Fibroblast of lung (primary cell): ENCODE results near the gene MAP1B. TPM values are rescaled to one million over a fixed set of nuclear protein-coding genes. Genes with fewer than 3 reads are reported as not detected.

Experiments used
- DNase-seq, 2 donors: peaks; one replicate each; pipeline versions ENCODE4 v3.0.0 to v3.0.0-alpha.2; 2010; ENCODE audit warnings: low read depth in 2 of 2
- H2AFZ ChIP-seq: 2 replicates; pipeline ENCODE4 v1.5.1; 2012; ENCODE audit warnings: low read length, control low read depth, inconsistent platforms
- H3K27ac ChIP-seq: 2 replicates; pipeline ENCODE4 v1.5.1; 2011; ENCODE audit warnings: low read length, control low read depth; ENCODE audit not compliant: insufficient read depth
- H3K27me3 ChIP-seq: 2 replicates; pipeline ENCODE4 v1.5.1; 2011; ENCODE audit warnings: mild to moderate bottlenecking, low read length; ENCODE audit not compliant: control insufficient read depth, insufficient read depth
- H3K36me3 ChIP-seq: 2 replicates; pipeline ENCODE4 v1.5.1; 2011; ENCODE audit warnings: low read length; ENCODE audit not compliant: control insufficient read depth, insufficient read depth
- H3K4me1 ChIP-seq: 2 replicates; pipeline ENCODE4 v1.5.1; 2011; ENCODE audit warnings: low read length; ENCODE audit not compliant: control insufficient read depth, insufficient read depth; ENCODE audit errors: extremely low read depth
- H3K4me2 ChIP-seq: 2 replicates; pipeline ENCODE4 v1.5.1; 2011; ENCODE audit warnings: low read length, control low read depth; ENCODE audit not compliant: insufficient read depth; ENCODE audit errors: extremely low read depth
- H3K4me3 ChIP-seq, 4 experiments: fragments of 200-600 bp in 1 of 4; sonication (generic) in 1 of 4; replicated peaks in 1 of 4; 2 replicates each; pipeline ENCODE4 v1.5.1; 2011 to 2016; ENCODE audit warnings: low read length in 4 of 4, low read depth in 3 of 4, mild to moderate bottlenecking in 3 of 4, control low read depth in 2 of 4, inconsistent platforms in 1 of 4, mixed read lengths in 1 of 4; ENCODE audit not compliant: insufficient read depth in 1 of 4; ENCODE audit errors: control extremely low read depth in 1 of 4
- H3K79me2 ChIP-seq: 2 replicates; pipeline ENCODE4 v1.5.1; 2012; ENCODE audit warnings: mild to moderate bottlenecking, low read length, inconsistent platforms; ENCODE audit not compliant: control insufficient read depth, insufficient read depth
- H3K9ac ChIP-seq: 2 replicates; pipeline ENCODE4 v1.5.1; 2011; ENCODE audit warnings: mild to moderate bottlenecking, low read length, control low read depth; ENCODE audit not compliant: insufficient read depth
- H3K9me3 ChIP-seq: 2 replicates; pipeline ENCODE4 v1.5.1; 2012; ENCODE audit warnings: low read depth, low read length; ENCODE audit not compliant: control insufficient read depth, insufficient read depth
- H4K20me1 ChIP-seq: 2 replicates; pipeline ENCODE4 v1.5.1; 2011; ENCODE audit warnings: low read length; ENCODE audit not compliant: control insufficient read depth, insufficient read depth; ENCODE audit errors: extremely low read depth
- EZH2 ChIP-seq: IDR thresholded peaks from 2 replicates; pipeline ENCODE4 v1.5.1; 2012; ENCODE audit warnings: low read length, control low read depth, mild to moderate bottlenecking; ENCODE audit errors: missing control alignments
- polyA plus RNA-seq, 2 donors: library from polyadenylated mRNA; depleted of rRNA in 1 of 2; stranded (reverse) in 1 of 2; unstranded in 1 of 2; fragments of >200 nt; gene quantifications; 2 replicates each; pipeline ENCODE4 v1.2.1, GENCODE V29; 2011 to 2012; ENCODE audit warnings: missing spikeins in 1 of 2
- total RNA-seq: library from RNA; depleted of rRNA; stranded (reverse); fragments of >200 nt; gene quantifications from 2 replicates; pipeline ENCODE4 v1.2.1, GENCODE V29; 2014
- TF ChIP-seq, protein P1 (sequence below), 2 donors: IDR thresholded peaks in 1 of 2; conservative IDR thresholded peaks in 1 of 2; 1 replicate in 1 of 2; 2 replicates in 1 of 2; pipeline ENCODE4 v1.5.1; 2011 to 2012; ENCODE audit warnings: low read length in 2 of 2, control low read depth in 1 of 2, inconsistent platforms in 1 of 2, low read depth in 1 of 2, mild to moderate bottlenecking in 1 of 2

The MAP1B gene
- total and polyA plus RNA-seq, 2 donors (not counting 1 experiment from before 2014, with no cell fraction given): 83.4 to 109 TPM

DNA sequence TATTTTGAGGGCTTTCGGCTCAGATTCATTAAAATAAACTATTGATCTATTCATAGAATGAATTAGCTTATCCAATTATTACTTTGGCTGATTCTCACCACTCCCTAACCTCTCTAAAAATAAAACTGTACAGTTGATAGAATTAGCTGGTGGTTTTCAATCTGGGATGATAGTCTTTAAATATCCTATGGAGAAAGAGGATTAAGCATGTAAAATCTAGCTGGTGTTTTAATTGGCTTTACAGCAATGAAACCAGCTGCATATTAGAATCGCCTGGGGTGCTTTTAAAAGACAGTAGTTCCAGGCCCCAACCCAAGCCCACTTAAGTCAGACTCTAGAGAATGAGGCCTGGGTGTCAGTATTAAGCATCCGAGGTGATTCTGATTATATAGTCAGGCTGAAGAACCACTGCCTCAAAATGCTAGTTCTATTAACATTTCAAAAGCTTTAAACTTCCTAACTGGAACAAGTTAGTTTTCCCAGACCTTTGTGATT is 95.1 kb downstream of the MAP1B start:
- Histone ChIP-seq H3K27ac (no peak overlapping the region), H3K9ac (no peak overlapping the region), H3K36me3 (peaks cover 22% of the 10 kb centered on the region), H4K20me1 (no peaks in the 10 kb centered on the region), H3K4me1 (peaks cover 4% of the 10 kb centered on the region), H3K9me3 (no peaks in the 10 kb centered on the region), H3K4me2 (no peak overlapping the region), H3K27me3 (no peaks in the 10 kb centered on the region), H3K79me2 (no peaks in the 10 kb centered on the region), H2AFZ (no peak overlapping the region), H3K4me3 (no peak overlapping the region)
- no peak for DNase-seq
- no peak for TF ChIP-seq EZH2

DNA sequence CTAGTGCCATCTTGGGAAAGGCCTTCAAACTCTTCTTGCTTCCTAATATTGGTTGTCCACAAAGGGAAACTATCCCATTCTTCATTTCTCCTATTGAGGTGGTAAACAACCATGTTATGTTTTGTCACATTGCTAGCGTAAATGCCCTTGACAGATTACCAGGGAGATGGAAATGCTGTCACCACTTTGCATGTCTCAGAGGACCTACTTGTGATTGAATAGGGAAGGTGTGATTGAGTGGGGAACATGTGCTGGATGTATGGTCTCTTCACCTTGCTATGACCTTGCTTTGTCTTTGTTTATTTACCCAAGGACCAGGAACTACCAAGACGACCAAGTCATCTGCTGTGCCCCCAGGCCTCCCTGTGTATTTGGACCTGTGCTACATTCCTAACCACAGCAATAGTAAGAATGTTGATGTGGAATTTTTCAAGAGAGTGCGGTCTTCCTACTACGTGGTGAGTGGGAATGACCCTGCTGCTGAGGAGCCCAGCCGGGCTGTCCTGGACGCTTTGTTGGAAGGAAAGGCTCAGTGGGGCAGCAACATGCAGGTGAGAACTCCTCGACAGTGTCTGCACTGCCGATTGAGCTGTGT is 96.1 kb downstream of the MAP1B start:
- DNase-seq: peak in 1 of 2 donors; percentile 84
- H3K36me3 ChIP-seq: peaks cover 15% of the 10 kb centered on the region
- no peak for TF ChIP-seq EZH2
- TF ChIP-seq, protein P1, sequence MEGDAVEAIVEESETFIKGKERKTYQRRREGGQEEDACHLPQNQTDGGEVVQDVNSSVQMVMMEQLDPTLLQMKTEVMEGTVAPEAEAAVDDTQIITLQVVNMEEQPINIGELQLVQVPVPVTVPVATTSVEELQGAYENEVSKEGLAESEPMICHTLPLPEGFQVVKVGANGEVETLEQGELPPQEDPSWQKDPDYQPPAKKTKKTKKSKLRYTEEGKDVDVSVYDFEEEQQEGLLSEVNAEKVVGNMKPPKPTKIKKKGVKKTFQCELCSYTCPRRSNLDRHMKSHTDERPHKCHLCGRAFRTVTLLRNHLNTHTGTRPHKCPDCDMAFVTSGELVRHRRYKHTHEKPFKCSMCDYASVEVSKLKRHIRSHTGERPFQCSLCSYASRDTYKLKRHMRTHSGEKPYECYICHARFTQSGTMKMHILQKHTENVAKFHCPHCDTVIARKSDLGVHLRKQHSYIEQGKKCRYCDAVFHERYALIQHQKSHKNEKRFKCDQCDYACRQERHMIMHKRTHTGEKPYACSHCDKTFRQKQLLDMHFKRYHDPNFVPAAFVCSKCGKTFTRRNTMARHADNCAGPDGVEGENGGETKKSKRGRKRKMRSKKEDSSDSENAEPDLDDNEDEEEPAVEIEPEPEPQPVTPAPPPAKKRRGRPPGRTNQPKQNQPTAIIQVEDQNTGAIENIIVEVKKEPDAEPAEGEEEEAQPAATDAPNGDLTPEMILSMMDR (conservative IDR thresholded peaks at IDR 0.05 in 1 of 2, IDR thresholded peaks at IDR 0.05 in 1 of 2; ENCODE audit: low read depth in 1 of 2, low read length in 2 of 2): no peak
- no peak overlapping the region for H3K27ac ChIP-seq
- no peak overlapping the region for H3K4me3 ChIP-seq
- no peaks in the 10 kb centered on the region for H3K27me3 ChIP-seq
- H4K20me1 ChIP-seq: no peaks in the 10 kb centered on the region
- no peak overlapping the region for H2AFZ ChIP-seq
- no peak overlapping the region for H3K4me2 ChIP-seq
- no peak overlapping the region for H3K9ac ChIP-seq
- no peaks in the 10 kb centered on the region for H3K79me2 ChIP-seq
- H3K9me3 ChIP-seq: no peaks in the 10 kb centered on the region
- H3K4me1 ChIP-seq: peaks cover 4% of the 10 kb centered on the region

DNA sequence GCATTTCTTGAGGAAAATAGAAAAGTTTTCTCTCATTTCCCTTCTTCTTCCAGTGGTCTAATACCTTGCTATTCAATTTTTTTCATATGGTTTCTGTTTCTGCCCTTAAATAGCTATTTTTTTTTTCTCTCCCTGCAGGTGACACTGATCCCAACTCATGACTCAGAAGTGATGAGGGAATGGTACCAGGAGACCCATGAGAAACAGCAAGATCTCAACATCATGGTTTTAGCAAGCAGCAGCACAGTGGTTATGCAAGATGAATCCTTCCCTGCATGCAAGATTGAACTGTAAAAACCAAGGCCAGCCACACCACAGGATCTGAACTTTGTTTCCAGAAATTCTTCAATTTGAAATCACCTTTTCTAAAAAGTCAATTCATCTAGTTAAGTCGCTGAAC is 97.7 kb downstream of the MAP1B start:
- H3K36me3 ChIP-seq: peaks cover 13% of the 10 kb centered on the region
- peaks cover 4% of the 10 kb centered on the region for H3K4me1 ChIP-seq
- no peak for TF ChIP-seq EZH2
- TF ChIP-seq, protein P1 (conservative IDR thresholded peaks at IDR 0.05 in 1 of 2, IDR thresholded peaks at IDR 0.05 in 1 of 2; ENCODE audit: low read depth in 1 of 2, low read length in 2 of 2): no peak
- no peaks in the 10 kb centered on the region for H3K27me3 ChIP-seq
- H3K79me2 ChIP-seq: no peaks in the 10 kb centered on the region
- no peaks in the 10 kb centered on the region for H4K20me1 ChIP-seq
- no peak overlapping the region for H3K9ac ChIP-seq
- no peak overlapping the region for H3K4me2 ChIP-seq
- no peak overlapping the region for H2AFZ ChIP-seq
- H3K27ac ChIP-seq: no peak overlapping the region
- no peaks in the 10 kb centered on the region for H3K9me3 ChIP-seq
- no peak overlapping the region for H3K4me3 ChIP-seq
- DNase-seq: peak; percentile 18 to 44
